Endothelial cell of umbilical vein (primary cell): ENCODE measurements around the gene R3HDM2. TPM values are rescaled to one million over a fixed set of nuclear protein-coding genes. Genes with fewer than 3 reads are reported as not detected.

Experiments used
- BruUV-seq: library from RNA; stranded (reverse); fragments of 400-500 nt; replicated peaks from 2 replicates; lab custom pipeline; 2021; lab: Mats Ljungman, UMichigan
- CTCF ChIA-PET: fragments of 300-600, 350-600 bp; sonication (Branson Sonifier 250); formaldehyde crosslinking; loops from one replicate; lab custom pipeline; 2021; ENCODE audit warnings: antibody characterized with exemption, inconsistent platforms; lab: Charles Lee
- POLR2A ChIA-PET: fragments of 300-600, 350-600 bp; sonication (Branson Sonifier 250); formaldehyde crosslinking; loops from one replicate; lab custom pipeline; 2021; ENCODE audit warnings: antibody characterized with exemption, inconsistent platforms; lab: Charles Lee
- DNase-seq: peaks from one replicate; pipeline ENCODE4 v3.0.0-alpha.2; 2011; ENCODE audit warnings: low read depth, low spot score
- FAIRE-seq: peaks from 2 replicates; lab custom pipeline; 2011; peaks lifted over from hg19 to GRCh38; lab: Jason Lieb, UNC
- H2AFZ ChIP-seq: 2 replicates; pipeline ENCODE4 v1.6.0; 2012; ENCODE audit warnings: low read depth, low read length, control low read depth, inconsistent platforms
- H3K27ac ChIP-seq: 2 replicates; pipeline ENCODE4 v1.5.1; 2011; ENCODE audit warnings: low read depth, mild to moderate bottlenecking, control low read depth, low read length, moderate library complexity; ENCODE audit not compliant: insufficient read depth
- H3K27me3 ChIP-seq, 2 experiments: 2 replicates each; pipeline versions ENCODE4 v1.6.0 to v1.6.1; 2011; ENCODE audit warnings: low read length in 2 of 2, mixed read lengths in 1 of 2; ENCODE audit not compliant: control insufficient read depth in 2 of 2, insufficient read depth in 2 of 2
- H3K36me3 ChIP-seq, 2 experiments: 2 replicates in 1 of 2; 3 replicates in 1 of 2; pipeline ENCODE4 v1.5.1; 2011; ENCODE audit warnings: low read length in 2 of 2, mild to moderate bottlenecking in 1 of 2, moderate library complexity in 1 of 2; ENCODE audit not compliant: control insufficient read depth in 2 of 2, insufficient read depth in 2 of 2; ENCODE audit errors: extremely low read depth in 1 of 2
- H3K4me1 ChIP-seq: 3 replicates; pipeline ENCODE4 v1.5.1; 2011; ENCODE audit warnings: mild to moderate bottlenecking, low read length; ENCODE audit not compliant: control insufficient read depth, insufficient read depth; ENCODE audit errors: extremely low read depth
- H3K4me2 ChIP-seq: 2 replicates; pipeline ENCODE4 v1.6.1; 2011; ENCODE audit warnings: low read length, control low read depth, mixed read lengths; ENCODE audit not compliant: insufficient read depth
- H3K4me3 ChIP-seq, 3 experiments: fragments of 200-600 bp in 1 of 3; sonication (generic), shearing (Covaris generic) in 1 of 3; replicated peaks in 1 of 3; 2 replicates each; pipeline ENCODE4 v1.5.1; 2011 to 2016; ENCODE audit warnings: control low read depth in 3 of 3, low read length in 3 of 3, mild to moderate bottlenecking in 2 of 3, inconsistent platforms in 1 of 3, low read depth in 1 of 3, moderate library complexity in 1 of 3; ENCODE audit not compliant: insufficient read depth in 1 of 3
- H3K79me2 ChIP-seq: 2 replicates; pipeline ENCODE4 v1.6.0; 2012; ENCODE audit warnings: low read length, inconsistent platforms; ENCODE audit not compliant: control insufficient read depth, insufficient read depth
- H3K9ac ChIP-seq: replicated peaks from 2 replicates; pipeline ENCODE3; 2011; ENCODE audit warnings: low read length, control low read depth; ENCODE audit not compliant: insufficient read depth; ENCODE audit errors: extremely low read depth
- H3K9me1 ChIP-seq: replicated peaks from 3 replicates; pipeline ENCODE4 v1.6.0; 2011; ENCODE audit warnings: mild to moderate bottlenecking, low read length; ENCODE audit not compliant: control insufficient read depth, insufficient read depth; ENCODE audit errors: extremely low read depth
- H3K9me3 ChIP-seq: replicated peaks from 2 replicates; pipeline ENCODE4 v1.5.1; 2012; ENCODE audit warnings: low read length, inconsistent platforms; ENCODE audit not compliant: control insufficient read depth, insufficient read depth
- H4K20me1 ChIP-seq: replicated peaks from 2 replicates; pipeline ENCODE3; 2011; ENCODE audit warnings: mild to moderate bottlenecking, low read length; ENCODE audit not compliant: control insufficient read depth, insufficient read depth; ENCODE audit errors: extremely low read depth
- EZH2 ChIP-seq: IDR thresholded peaks from 2 replicates; pipeline ENCODE4 v1.6.1; 2012; ENCODE audit warnings: borderline replicate concordance, low read depth, mild to moderate bottlenecking, moderate library complexity, low read length, inconsistent platforms; ENCODE audit not compliant: severe bottlenecking
- FOS ChIP-seq: IDR thresholded peaks from 2 replicates; pipeline ENCODE4 v1.6.1; 2011; ENCODE audit warnings: mild to moderate bottlenecking, low read length, moderate library complexity, borderline replicate concordance; ENCODE audit not compliant: insufficient read depth
- GATA2 ChIP-seq: IDR thresholded peaks from 2 replicates; pipeline ENCODE4 v1.7.0; 2011; ENCODE audit warnings: low read depth, mild to moderate bottlenecking, moderate library complexity, mixed read lengths, low read length; ENCODE audit not compliant: insufficient read length, insufficient read depth
- JUN ChIP-seq: IDR thresholded peaks from 2 replicates; pipeline ENCODE4 v1.6.1; 2011; ENCODE audit warnings: borderline replicate concordance, low read depth; ENCODE audit not compliant: insufficient read length, insufficient read depth
- MYC ChIP-seq: IDR thresholded peaks from one replicate; pipeline ENCODE4 v1.6.1; 2011; ENCODE audit warnings: mild to moderate bottlenecking, low read depth, low read length
- POLR2A ChIP-seq: IDR thresholded peaks from 2 replicates; pipeline ENCODE4 v1.6.1; 2012; ENCODE audit warnings: low read depth, mild to moderate bottlenecking, control low read depth, low read length
- POLR2AphosphoS5 ChIP-seq: IDR thresholded peaks from 2 replicates; pipeline ENCODE4 v1.6.1; 2012; ENCODE audit warnings: low read depth, mild to moderate bottlenecking, control low read depth, low read length, moderate library complexity; ENCODE audit not compliant: insufficient read depth
- dilution Hi-C: fragments of 300-500 bp; cut with MboI; formaldehyde crosslinking; loops from one replicate; pipeline ENCODE4 v1.15.0; 2019; ENCODE audit warnings: low sequenced_read_pairs; ENCODE audit not compliant: extremely low pct_ligation_motif_present
- intact Hi-C: fragments of 100-400 bp; cut with micrococcal nuclease; formaldehyde crosslinking; loops from one replicate; pipeline ENCODE4 v1.10.0; 2022
- polyA plus RNA-seq, 4 experiments: library from polyadenylated mRNA; depleted of rRNA in 3 of 4; stranded (reverse) in 3 of 4; unstranded in 1 of 4; fragments of >200 nt; gene quantifications; 2 replicates each; pipeline versions ENCODE4 v1.2.1 to v1.2.3, GENCODE V29; 2011 to 2012; ENCODE audit warnings: missing spikeins in 1 of 4
- total RNA-seq: library from RNA; stranded (reverse); gene quantifications from 2 replicates; pipeline ENCODE4 v1.2.3, GENCODE V29; 2021
- TF ChIP-seq, protein P1 (sequence below): IDR thresholded peaks from 2 replicates; pipeline ENCODE4 v1.6.1; 2011; ENCODE audit not compliant: insufficient read depth, insufficient read length
- TF ChIP-seq, protein P2 (sequence below), 2 donors: IDR thresholded peaks; 1 replicate in 1 of 2; 2 replicates in 1 of 2; pipeline ENCODE4 v1.5.1; 2011; ENCODE audit warnings: low read length in 2 of 2, mild to moderate bottlenecking in 2 of 2, moderate library complexity in 2 of 2, control low read depth in 1 of 2, inconsistent platforms in 1 of 2, low read depth in 1 of 2; ENCODE audit not compliant: insufficient read depth in 1 of 2; ENCODE audit errors: extremely low read depth in 1 of 2

The R3HDM2 gene
- total and polyA plus RNA-seq, 2 donors (not counting 3 experiments of a cell fraction or from before 2014, with no cell fraction given) = 26.1 to 31.3 TPM

DNA sequence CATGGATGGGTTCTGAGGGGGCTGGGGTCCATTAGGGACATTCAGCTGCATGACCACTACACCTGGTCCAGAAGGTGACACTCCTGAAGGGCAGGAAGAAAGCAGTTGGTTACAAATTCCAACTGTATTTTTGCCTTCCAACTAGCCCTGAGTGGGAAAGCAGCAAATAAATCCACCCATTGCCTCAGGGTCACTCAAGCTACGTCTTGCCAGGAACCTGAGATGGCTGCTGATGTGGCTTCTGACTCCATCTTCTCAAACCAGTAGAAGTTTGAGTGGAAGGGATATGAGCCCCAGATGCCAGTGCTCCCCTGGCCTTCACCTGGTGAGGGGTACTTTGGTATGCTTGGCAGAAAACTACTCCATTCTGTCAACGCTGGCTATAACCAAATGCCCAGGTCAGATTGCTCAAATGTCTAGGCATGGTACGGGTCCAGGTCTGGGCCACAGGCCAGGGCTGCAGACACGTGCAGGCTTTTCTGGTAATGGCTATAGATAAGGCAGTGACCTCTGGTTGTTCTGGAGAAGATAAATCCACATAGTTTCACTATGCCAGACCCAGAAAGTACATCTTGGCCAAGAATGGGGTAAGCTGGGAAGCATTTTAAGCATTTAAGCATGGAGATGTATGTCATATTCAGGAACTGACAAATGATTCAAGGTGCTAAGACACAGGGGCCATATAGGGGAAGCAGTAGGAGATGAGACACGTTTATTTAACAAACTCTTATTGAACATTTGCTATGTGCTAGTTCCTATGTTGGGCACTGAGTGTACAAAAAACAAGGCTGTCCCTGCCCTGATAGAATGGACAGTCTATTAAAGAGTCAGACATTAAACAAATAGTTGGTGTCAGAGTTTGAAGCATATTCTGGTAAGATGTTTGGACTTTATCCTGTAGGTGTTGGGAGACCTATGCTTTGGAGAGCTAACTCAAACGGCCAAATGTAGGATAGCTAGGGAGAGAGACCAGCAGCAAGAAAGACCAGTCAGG lies 171.6 kb downstream of the R3HDM2 start:
- intact Hi-C loops (no loop called here), dilution Hi-C loops (no loop called here)
- no peaks in the 10 kb centered on the region for H4K20me1 ChIP-seq
- H3K4me1 ChIP-seq = no peaks in the 10 kb centered on the region
- H2AFZ ChIP-seq = no peak overlapping the region
- POLR2A ChIA-PET = no interaction called here
- H3K4me2 ChIP-seq = no peak overlapping the region
- no peak overlapping the region for H3K4me3 ChIP-seq
- H3K79me2 ChIP-seq = no peaks in the 10 kb centered on the region
- FAIRE-seq = no peak
- no peak for DNase-seq
- peaks cover 0 to 13% of the 10 kb centered on the region in 2 experiments for H3K36me3 ChIP-seq
- no peaks in the 10 kb centered on the region for H3K27me3 ChIP-seq
- no peaks in the 10 kb centered on the region for H3K9me1 ChIP-seq
- no peaks in the 10 kb centered on the region for H3K9me3 ChIP-seq
- H3K9ac ChIP-seq = no peak overlapping the region
- H3K27ac ChIP-seq = no peak overlapping the region
- BruUV-seq = no TSS peak
- CTCF ChIA-PET = interaction anchor here (0.6 to 2.0 kb wide), 4 partner anchors 184 to 1206 kb away, joined by 3 to 10 read pairs (median 3); partner anchors contain the start of gene GLI1
- no peak for TF ChIP-seq POLR2A
- no peak for TF ChIP-seq FOS
- no peak for TF ChIP-seq JUN
- TF ChIP-seq, protein P1, sequence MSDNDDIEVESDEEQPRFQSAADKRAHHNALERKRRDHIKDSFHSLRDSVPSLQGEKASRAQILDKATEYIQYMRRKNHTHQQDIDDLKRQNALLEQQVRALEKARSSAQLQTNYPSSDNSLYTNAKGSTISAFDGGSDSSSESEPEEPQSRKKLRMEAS = no peak
- TF ChIP-seq POLR2AphosphoS5 = no peak
- TF ChIP-seq, protein P2, sequence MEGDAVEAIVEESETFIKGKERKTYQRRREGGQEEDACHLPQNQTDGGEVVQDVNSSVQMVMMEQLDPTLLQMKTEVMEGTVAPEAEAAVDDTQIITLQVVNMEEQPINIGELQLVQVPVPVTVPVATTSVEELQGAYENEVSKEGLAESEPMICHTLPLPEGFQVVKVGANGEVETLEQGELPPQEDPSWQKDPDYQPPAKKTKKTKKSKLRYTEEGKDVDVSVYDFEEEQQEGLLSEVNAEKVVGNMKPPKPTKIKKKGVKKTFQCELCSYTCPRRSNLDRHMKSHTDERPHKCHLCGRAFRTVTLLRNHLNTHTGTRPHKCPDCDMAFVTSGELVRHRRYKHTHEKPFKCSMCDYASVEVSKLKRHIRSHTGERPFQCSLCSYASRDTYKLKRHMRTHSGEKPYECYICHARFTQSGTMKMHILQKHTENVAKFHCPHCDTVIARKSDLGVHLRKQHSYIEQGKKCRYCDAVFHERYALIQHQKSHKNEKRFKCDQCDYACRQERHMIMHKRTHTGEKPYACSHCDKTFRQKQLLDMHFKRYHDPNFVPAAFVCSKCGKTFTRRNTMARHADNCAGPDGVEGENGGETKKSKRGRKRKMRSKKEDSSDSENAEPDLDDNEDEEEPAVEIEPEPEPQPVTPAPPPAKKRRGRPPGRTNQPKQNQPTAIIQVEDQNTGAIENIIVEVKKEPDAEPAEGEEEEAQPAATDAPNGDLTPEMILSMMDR (IDR thresholded peaks at IDR 0.05; ENCODE audit: extremely low read depth in 1 of 2, insufficient read depth in 1 of 2, low read depth in 1 of 2, low read length in 2 of 2) = no peak
- no peak for TF ChIP-seq MYC
- no peak for TF ChIP-seq GATA2
- no peak for TF ChIP-seq EZH2
